Measurements from ENCODE around the gene DNAH8.

DNAH8 gene

DNA sequence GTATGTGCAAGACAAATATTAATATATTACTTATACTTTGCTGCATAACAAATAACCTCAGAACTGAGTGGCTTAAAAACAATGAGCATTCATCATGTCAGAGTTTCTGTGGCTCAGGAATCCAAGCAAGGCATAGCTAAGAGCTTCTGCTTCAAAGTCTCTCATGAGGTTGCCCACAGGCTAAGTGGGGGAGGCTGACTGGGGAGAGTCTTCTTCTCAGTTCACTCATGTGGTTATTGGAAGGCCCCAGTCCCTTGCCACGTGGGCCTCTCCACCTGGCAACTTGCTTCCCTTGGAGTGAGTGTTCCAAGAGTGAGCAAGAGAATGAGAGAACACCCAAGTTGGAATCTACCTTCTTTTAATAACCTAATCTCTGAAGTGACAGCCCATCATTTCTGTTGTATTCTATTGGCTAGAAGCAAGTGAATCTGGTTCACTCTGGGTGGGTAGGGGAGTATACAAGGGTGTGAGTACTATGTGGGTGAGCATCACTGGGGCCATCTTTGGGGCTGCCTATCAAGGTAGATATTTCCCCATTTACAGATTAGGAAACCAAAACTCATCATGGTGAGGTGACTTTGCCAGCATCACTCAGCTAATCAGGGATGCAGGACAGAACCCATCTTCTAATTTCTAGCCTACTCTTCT lies 36.0 kb downstream of the DNAH8 start:
- Histone ChIP-seq H3K4me3 (ENCODE audit: low read length) (no peak overlapping the region), H3K36me3 (ENCODE audit: control insufficient read depth, low read length) (no peaks in the 10 kb centered on the region), H3K79me2 (ENCODE audit: control insufficient read depth, low read length) (no peaks in the 10 kb centered on the region), H3K4me2 (ENCODE audit: low read length) (no peak overlapping the region), H3F3A (ENCODE audit: control insufficient read depth, insufficient read depth) (no peaks in the 10 kb centered on the region), H3K9me2 (replicated peaks; ENCODE audit: control insufficient read depth, low read length) (no peaks in the 10 kb centered on the region), H3K27me3 (ENCODE audit: control insufficient read depth, low read length) (no peaks in the 10 kb centered on the region), H3K27ac (ENCODE audit: low read depth, low read length) (no peak overlapping the region), H3K4me1 (ENCODE audit: control insufficient read depth, low read length) (no peaks in the 10 kb centered on the region), H4K20me1 (ENCODE audit: control insufficient read depth, insufficient read depth, low read depth, low read length) (no peaks in the 10 kb centered on the region), H3K9me3 (ENCODE audit: control insufficient read depth, insufficient read depth, low read length) (no peaks in the 10 kb centered on the region)
- no peak for TF ChIP-seq EZH2phosphoT487 (IDR thresholded peaks at IDR 0.05; ENCODE audit: borderline replicate concordance, low read length)
- TF ChIP-seq, protein P1, sequence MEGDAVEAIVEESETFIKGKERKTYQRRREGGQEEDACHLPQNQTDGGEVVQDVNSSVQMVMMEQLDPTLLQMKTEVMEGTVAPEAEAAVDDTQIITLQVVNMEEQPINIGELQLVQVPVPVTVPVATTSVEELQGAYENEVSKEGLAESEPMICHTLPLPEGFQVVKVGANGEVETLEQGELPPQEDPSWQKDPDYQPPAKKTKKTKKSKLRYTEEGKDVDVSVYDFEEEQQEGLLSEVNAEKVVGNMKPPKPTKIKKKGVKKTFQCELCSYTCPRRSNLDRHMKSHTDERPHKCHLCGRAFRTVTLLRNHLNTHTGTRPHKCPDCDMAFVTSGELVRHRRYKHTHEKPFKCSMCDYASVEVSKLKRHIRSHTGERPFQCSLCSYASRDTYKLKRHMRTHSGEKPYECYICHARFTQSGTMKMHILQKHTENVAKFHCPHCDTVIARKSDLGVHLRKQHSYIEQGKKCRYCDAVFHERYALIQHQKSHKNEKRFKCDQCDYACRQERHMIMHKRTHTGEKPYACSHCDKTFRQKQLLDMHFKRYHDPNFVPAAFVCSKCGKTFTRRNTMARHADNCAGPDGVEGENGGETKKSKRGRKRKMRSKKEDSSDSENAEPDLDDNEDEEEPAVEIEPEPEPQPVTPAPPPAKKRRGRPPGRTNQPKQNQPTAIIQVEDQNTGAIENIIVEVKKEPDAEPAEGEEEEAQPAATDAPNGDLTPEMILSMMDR (IDR thresholded peaks at IDR 0.05; ENCODE audit: low read depth, low read length, poor library complexity, severe bottlenecking): no peak

DNA sequence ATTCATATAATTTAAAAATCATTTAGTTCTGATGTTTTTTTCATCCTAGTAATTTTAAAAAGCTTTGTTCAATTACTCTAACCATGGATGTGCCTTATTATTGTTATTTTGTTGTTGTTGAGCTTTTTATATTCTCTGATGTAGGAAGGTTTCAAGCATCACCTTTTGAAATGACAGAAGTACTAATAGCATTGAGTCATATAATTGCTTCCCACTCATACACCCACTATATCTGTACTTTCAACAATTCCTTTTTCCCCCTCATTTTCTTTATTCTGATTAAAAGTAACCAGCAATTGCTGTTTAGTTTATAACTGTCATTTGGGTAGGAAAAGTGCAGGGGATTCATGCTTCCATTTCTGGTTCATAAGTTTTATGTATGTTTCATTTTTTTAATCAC lies 38.6 kb downstream of the DNAH8 start:
- no peak overlapping the region for H3K4me3 ChIP-seq (ENCODE audit: low read length)
- H3K36me3 ChIP-seq (ENCODE audit: control insufficient read depth, low read length): no peaks in the 10 kb centered on the region
- H3F3A ChIP-seq (ENCODE audit: control insufficient read depth, insufficient read depth): no peaks in the 10 kb centered on the region
- no peaks in the 10 kb centered on the region for H3K9me3 ChIP-seq (ENCODE audit: control insufficient read depth, insufficient read depth, low read length)
- H3K9me2 ChIP-seq (replicated peaks; ENCODE audit: control insufficient read depth, low read length): no peaks in the 10 kb centered on the region
- H3K4me2 ChIP-seq (ENCODE audit: low read length): no peak overlapping the region
- no peak for TF ChIP-seq EZH2phosphoT487 (IDR thresholded peaks at IDR 0.05; ENCODE audit: borderline replicate concordance, low read length)
- TF ChIP-seq, protein P1 (IDR thresholded peaks at IDR 0.05; ENCODE audit: low read depth, low read length, poor library complexity, severe bottlenecking): no peak
- H3K79me2 ChIP-seq (ENCODE audit: control insufficient read depth, low read length): no peaks in the 10 kb centered on the region
- H4K20me1 ChIP-seq (ENCODE audit: control insufficient read depth, insufficient read depth, low read depth, low read length): no peaks in the 10 kb centered on the region
- no peak overlapping the region for H3K27ac ChIP-seq (ENCODE audit: low read depth, low read length)
- no peaks in the 10 kb centered on the region for H3K27me3 ChIP-seq (ENCODE audit: control insufficient read depth, low read length)
- no peaks in the 10 kb centered on the region for H3K4me1 ChIP-seq (ENCODE audit: control insufficient read depth, low read length)

DNA sequence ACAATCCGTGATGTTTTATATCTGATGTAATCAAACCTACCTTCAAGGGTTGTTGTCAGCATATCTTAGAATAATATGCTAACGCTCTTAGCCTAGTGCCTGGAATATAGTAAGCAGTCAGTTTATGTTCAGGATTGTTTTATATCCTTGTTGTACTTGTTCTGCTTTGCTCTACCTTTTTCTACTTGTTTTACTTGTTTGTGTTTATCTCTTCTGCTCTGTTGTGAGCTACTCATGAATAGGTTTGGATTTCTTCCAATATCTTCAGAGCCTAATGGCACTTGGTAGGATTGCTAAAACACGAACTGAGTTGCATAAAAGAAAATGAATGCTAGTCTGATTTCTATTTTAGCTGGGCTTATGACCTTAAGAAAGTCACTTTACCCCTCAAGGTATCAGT lies 40.1 kb downstream of the DNAH8 start:
- Histone ChIP-seq H3K79me2 (ENCODE audit: control insufficient read depth, low read length) (no peaks in the 10 kb centered on the region), H3K27me3 (ENCODE audit: control insufficient read depth, low read length) (no peaks in the 10 kb centered on the region), H3K4me1 (ENCODE audit: control insufficient read depth, low read length) (no peaks in the 10 kb centered on the region), H3K27ac (ENCODE audit: low read depth, low read length) (no peak overlapping the region), H4K20me1 (ENCODE audit: control insufficient read depth, insufficient read depth, low read depth, low read length) (no peaks in the 10 kb centered on the region), H3F3A (ENCODE audit: control insufficient read depth, insufficient read depth) (no peaks in the 10 kb centered on the region), H3K4me2 (ENCODE audit: low read length) (no peak overlapping the region), H3K9me2 (replicated peaks; ENCODE audit: control insufficient read depth, low read length) (no peaks in the 10 kb centered on the region), H3K36me3 (ENCODE audit: control insufficient read depth, low read length) (no peaks in the 10 kb centered on the region), H3K9me3 (ENCODE audit: control insufficient read depth, insufficient read depth, low read length) (no peaks in the 10 kb centered on the region), H3K4me3 (ENCODE audit: low read length) (no peak overlapping the region)
- TF ChIP-seq, protein P1 (IDR thresholded peaks at IDR 0.05; ENCODE audit: low read depth, low read length, poor library complexity, severe bottlenecking): no peak
- no peak for TF ChIP-seq EZH2phosphoT487 (IDR thresholded peaks at IDR 0.05; ENCODE audit: borderline replicate concordance, low read length)
